NCI-H2171 (cell line): ENCODE results near the gene PAH.
"Not testable (repeated sequence)": the region's sequence is repeated elsewhere in the genome, so short reads cannot be mapped to it uniquely, and the experiment has no call there.

Experiments used
- DNase-seq: peaks from one replicate; lab custom pipeline; 2025; lab: John Stamatoyannopoulos, UW

The PAH gene

DNA sequence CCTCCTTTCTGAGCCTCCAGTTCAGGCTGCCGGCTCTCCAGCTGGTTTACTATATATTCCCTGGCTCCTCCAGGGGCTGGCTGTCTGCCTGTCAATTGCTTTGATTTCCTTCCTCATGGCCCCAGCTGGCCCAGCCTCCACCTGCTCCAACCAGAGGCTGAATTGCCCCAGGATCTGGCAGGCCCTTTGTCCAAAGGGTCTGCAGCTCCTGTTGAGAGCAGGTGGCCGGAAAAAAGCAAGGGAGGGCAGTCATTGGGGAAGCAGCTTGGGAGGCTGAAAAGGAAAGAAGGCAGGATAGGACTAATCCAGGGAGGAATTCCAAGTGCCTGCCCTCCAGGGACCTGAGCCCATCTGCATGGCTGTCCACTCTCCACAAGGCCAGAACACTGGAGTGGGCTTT lies 25.3 kb downstream of the PAH start:
- no peak for DNase-seq

DNA sequence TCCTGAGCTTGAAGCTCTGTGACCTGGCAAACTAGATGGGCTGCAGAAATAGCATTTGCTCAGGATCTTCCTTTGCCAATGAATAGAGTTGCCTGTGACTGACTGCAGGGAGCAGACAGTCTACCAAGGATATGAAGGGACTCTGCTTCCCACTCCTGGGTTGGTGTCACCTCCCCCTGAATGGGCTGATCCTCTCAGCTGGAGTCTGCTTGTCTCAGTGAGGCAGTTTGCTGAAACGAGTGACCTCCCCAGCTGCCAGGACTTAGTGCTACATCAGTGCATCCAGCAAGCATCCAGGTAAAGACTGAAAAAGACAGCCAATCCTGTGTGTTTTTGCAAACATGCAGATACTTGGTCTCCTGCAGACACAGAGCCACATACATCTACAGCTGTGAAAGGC lies 28.5 kb downstream of the PAH start:
- DNase-seq, result peak; percentile 35

DNA sequence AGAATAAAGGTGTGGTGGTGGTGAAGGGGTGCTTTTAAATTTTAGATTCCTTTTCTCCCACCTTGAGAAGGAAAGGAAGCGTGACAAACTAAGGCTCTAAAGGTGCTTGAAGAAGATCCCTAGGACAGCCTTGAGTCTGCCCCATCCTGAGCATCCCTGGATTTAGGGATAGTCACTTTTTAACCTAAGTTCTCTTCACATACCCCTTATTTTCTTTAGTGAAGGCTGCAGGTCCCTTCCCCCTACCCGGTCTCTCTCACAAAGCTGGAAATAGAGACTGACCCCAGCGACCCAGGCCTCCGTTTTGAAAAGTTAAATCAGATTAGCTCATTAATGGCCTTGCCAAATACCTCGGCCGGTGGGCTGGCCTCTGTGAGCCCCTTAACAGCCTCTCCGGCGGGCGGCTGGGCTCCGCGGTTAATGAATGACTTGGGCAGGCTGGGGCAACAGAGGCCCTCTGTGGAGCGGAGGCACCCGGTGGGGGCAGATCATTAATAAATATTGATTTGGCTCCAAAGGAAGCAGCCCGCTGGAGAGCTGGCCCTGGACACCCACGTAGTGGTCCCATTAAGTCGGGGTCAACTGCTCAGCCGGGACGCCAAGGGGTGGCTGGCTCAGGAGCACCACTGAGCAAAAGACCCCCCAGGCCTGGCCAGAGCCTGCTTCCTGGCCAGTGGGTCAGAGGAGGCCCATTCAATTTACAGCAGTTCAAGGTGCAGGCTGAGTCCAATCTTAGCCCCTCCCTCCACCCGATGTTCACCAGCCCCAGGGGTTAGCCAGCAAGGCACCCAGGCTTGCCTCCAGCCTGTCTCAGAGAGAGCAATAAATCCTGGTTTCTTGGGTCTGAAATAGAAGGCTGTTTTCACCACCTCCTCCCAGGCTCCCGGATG lies 31.8 kb downstream of the PAH start:
- no peak for DNase-seq

DNA sequence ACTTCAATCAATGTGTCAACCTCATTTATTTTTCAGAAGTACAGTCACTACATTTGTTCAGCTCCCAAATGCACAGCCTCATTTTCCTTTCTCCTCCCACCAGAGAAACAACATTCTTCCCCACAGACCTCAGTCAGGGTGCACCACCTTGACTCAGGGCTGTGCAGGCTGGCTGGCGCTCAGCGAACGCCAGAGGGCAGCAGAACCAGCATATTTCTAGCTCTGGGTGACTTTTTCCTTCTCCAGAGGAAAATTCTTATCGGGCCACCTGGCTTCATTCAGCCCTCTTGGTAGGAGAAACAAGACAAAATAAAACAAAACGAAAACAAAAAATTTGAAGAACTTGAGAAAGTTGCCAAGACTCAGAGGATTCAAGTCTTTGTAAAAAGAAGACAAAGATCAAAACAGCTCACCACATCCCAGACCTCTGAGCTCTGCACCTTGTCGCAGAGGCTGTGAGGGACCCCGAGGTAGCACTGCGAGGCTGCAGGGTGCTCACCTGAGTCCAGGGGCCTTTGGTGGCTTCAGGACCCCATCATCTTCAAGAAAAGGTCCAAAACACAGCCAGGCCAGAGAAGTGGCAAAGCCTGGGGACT lies 33.7 kb downstream of the PAH start:
- DNase-seq, result peak; percentile 49

DNA sequence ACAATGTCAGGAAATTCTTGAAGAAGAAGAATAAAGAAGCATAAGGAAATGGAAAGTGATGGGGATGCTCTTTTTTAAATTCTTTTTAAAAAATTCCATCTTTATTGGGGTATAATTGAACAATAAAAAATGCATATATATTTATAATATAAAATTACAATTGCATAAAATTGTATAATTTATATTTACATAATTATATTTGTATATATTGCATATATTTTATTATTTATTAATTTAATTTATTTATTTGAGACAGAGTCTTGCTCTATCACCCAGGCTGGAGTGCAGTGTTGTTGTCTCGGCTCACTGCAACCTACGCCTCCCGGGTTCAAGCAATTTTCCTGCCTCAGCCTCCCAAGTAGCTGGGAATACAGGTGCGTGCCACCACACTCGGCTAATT lies 36.3 kb downstream of the PAH start:
- DNase-seq, result no peak

DNA sequence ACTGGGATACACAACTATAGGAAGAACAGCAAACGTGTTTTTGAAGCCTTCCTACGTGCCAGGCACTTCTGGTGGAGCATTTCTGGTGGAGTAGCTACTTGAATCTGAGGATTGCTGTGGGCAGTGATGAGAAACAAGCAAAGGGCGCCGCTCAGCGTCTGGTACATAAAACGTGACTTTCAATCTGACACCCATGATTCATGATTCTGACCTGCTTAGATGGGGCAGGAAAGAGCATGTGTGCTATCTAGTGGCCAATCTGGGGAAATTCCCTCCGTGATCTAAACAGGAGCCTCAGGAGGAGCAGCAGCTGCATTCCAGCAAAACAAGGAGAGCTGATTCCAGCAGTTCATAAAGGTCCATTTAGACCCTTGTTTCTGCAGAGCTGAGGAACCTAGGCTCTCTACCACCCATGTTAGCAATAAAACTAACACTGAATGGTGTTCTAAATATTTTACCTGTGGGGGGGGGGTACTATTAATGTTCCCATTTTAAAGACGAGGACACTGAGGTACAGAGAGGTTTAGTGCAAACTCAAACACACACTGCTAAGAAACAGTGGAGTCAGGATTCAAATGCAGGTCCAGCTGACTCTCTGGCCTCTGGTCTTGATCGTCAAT lies 37.8 kb downstream of the PAH start:
- DNase-seq, result peak; percentile 83

DNA sequence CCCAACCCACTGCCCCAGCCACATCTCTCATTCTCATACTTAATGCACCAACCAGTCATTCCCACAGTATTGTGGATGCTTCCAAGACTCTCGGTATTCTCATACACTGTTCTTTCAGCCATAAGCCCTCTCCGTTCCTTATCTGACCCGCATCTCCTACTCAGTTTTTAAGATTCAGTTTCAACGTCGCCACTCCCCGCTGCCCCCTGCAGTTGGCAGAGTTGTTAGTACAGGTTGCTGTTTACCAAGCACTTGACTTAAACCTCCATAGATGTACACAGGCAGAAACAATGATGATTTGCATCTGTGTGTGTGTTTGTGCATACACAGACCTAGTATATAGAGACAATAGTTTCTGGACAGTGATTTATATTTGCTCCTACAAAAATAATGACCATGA lies 40.2 kb downstream of the PAH start:
- no peak for DNase-seq

DNA sequence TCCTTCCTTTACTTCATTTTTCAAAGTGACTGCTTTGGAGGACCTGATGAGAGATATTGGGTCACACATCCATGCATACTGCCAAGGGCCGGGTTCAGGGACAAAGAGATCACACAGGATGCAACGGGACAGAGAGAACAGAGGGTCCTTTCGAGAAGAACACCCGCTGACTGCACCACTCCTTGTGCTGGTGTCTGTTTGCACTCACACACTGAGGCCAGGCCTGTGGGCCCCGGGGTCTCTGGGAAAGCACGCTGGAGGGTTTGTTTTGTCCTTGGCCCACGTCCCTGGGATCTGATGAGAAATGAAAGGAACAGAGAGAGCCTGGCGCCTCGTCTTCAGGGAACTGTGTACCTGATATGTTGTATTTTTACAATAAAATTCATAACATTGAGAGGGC lies 42.2 kb downstream of the PAH start:
- DNase-seq, result no peak

DNA sequence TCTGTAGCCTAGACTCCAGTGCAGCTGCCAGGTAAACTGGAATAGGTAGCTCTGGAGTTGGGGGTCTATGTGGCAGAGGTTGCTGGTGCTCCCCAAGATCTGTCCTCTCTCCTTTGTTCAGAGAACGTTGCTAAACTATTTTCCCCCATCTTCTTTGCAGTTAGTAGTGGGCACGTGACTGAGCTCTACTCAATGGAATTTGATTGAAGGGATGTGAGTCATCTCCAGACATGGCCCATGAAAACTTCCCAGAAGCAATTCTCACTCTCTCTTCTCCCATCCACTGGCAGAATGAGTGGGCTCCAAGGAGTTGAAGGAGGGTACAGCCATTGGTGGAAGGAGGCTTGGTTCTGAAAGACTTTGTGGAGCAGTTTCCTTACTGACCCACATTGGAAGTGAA lies 44.0 kb downstream of the PAH start:
- DNase-seq, result no peak

DNA sequence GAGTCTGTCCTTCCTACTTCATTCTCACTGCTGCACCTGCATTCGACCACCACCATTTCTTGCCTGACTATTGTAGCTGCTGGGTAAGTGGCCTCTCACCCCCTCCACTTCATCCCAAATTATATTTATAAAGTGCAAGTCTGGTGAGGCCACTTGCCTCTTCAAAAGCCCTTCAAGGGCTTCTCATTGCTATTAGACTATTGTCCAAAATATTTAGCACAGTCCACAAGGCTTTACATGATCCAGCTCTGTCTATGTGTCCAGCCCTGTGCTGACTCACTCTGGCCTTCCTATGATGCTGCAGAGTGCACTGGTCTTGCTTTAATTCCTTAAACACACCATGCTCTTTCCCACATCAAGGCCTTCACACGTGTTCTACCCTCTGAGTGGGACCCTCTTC lies 46.0 kb downstream of the PAH start:
- DNase-seq, result no peak

DNA sequence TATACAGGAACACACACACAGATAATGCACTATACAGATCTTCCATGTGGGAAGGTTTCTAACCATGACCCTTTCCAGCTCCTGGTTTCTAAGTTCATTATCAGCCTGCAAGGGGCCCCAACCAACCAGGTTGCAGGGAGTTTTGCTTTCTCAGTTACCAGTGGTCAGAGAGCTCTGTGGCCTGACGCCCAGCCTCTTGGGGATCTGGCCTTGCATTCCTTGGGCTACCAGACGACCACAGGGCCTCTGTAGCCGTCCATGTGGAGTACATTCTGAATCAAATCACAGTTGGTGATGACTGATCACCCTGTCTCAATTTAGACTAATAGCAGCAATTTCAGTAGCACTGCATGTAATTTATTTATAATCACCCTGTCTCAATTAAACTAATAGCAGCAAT lies 47.5 kb downstream of the PAH start:
- DNase-seq, result no peak

DNA sequence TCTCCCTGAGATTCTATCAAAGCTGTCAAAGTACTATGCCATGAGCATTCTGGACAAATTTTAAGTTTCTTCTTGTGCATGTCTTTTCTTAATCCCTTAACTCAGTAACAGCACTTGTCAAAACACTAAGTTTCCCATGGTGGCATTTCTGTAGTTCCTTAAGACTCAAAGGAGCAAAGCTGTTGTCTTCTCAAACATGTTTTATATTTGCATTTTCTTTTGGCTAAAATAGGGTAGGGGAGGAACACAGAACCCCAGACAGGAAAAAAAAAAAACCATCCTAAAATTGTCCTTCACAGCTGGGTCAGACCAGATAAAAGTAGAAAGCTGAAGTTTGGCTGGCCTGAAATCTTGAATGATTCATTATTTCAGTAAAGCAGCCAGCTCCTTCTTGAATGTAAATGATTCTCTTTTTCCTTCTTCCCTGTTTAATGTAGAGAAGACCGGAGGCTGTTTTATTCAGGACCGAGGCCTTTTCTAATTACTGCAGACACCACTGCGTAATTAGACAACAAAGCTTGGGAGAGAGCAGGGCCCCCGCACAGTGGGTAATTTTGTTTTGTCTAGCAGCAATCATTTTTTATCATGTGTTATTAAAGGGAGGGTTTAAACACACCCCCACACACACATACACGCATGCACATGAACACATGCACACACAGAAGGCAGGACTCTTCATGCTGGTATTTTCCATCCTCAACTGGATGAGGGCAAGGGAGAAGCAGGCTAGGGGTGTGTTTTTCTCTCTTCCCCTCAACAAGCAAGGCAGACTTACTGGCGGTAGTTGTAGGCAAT lies 51.0 kb downstream of the PAH start:
- no peak for DNase-seq

DNA sequence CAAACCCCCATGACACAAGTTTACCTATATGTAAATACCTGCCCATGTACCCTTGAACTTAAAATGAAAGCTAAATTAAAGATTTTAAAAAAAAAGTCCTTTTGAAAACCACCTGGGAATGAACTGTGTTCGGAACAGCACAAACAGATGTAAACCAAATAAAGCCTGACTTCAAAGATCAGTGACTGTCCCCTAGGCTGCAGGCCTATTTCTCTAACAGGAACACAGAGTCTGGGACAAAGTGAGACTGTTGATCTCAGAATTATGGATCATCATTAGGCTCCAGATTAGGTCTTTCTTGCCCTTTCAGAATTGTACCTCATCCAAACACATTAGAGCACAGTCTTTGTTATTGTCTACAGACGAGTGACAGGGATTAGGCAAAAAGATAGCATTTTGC lies 54.6 kb downstream of the PAH start:
- DNase-seq, result no peak

DNA sequence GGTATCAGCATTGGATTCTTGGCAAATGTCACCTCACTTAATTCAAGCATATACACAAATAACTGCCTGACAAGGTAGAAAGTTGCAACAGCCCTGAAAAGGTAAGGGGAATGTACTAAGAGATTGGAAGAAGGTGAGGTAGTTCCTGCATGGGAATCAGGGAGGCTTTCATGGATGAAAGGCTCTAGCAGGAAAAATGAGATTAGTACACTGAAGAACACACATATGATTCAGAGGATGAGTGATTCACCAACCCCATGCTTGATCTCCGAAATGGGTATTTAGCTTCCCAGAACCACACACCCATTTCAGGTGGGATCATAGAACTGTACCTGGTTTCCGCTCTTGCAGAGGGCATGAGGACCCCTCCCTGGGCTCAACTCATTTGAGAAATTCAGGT lies 65.8 kb downstream of the PAH start:
- DNase-seq, result no peak

DNA sequence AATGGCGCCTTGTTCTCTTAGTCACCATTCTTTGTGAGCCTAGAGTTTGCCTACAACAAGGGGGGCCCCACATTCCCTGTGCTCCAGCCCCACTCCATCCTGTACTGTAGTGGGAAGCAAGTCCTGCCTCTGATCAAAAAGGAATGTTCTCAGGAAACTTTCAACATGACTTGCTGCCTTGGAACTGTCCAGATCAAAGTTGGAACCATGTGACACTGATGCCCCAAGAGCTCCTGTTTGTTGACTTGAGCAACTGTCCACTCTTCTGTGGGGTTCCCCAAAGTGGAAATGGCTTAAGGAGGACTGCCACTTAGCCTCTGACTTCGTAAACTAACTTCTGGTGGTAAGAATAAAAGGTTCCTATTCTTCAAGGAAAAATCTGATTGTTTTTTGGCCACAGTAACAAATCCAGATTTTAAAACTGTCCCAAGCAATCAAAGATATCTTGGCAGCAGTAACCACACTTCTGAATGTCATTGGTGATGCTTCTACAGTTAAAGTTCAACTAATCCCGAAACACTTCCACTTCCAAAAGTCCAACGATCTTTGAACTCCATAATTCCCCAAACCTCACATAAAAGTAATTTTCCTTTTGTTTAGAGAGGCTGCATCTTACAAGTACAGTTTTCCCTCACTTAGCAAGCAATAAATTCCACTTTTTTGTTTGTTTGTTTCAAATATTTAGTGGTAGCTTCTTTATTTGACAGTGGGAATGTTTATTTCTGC lies 67.2 kb downstream of the PAH start:
- no peak for DNase-seq

DNA sequence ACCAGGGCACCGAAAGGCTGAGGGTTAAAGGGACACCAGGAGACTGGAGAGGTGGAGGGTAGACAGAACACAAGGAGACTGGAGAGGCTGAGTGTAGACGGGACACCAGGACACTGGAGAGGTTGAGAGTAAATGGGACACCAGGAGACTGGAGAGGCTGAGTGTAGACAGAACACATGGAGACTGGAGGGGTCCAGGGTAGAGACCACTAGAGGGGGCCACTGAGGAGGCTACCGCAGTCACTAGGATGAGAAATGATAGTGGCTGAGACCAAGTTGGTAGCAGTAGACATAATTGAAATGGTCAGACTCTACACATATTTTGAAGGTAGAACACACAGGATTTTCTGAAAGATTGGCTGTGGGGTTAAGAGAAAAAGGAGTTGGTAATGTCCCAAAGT lies 68.2 kb downstream of the PAH start:
- DNase-seq, result no peak

DNA sequence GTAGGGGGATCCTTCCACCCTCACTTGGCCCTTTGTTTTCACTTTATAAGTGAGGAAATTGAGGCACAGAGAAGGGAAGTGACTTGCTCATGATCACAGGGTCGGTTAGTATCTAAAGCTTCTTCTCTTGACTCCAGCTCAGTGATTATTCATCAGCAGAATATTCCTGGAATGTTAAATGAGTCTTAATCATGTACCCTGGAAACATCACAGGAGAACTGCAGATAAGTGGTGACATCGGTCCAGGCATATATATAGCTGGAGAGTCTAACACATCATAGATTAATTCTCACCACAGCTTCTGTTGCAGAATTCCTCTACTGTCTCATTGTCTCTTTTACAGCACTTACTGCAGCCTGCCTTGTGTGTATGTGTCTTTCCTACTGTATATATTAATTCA lies 69.9 kb downstream of the PAH start:
- DNase-seq, result no peak

DNA sequence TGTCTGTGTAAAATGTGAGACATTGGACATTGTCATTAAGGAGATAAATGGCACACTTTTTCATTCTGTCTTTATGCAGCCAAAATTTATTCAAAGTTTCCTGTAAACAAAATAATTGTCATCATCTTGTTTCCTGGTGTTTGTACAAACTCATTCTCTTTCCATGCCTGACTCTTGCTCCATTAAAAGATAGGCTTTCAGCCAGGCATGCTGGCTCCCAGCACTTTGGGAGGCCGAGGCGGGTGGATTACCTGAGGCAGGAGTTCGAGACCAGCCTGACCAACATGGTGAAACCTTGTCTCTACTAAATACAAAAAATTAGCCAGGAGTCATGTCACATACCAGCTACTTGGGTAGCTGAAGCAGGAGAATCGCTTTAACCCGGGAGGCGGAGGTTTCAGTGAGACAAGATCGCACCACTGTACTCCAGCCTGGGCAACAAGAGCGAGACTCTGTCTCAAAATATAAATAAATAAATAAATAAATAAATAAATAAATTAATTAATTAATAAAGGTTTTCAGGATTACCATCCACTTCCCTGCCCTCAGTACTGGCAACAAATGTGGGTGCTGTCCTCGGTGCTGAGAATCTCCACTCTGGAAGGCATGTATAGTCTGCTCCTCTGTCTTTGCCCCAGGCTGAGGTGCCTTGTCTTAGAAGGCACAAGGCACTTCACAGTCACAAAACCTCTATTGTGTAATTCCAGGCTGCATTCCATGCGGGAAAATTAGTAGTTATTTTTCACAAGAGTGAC lies 83.2 kb downstream of the PAH start:
- DNase-seq, result no peak

DNA sequence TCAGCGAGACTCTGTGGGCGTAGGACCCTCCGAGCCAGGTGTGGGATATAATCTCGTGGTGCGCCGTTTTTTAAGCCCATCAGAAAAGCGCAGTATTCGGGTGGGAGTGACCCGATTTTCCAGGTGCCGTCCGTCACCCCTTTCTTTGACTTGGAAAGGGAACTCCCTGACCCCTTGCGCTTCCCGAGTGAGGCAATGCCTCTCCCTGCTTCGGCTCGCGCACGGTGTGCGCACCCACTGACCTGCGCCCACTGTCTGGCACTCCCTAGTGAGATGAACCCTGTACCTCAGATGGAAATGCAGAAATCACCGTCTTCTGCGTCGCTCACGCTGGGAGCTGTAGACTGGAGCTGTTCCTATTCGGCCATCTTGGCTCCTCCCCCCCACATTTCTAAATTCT lies 84.2 kb downstream of the PAH start:
- not testable (repeated sequence) for DNase-seq

DNA sequence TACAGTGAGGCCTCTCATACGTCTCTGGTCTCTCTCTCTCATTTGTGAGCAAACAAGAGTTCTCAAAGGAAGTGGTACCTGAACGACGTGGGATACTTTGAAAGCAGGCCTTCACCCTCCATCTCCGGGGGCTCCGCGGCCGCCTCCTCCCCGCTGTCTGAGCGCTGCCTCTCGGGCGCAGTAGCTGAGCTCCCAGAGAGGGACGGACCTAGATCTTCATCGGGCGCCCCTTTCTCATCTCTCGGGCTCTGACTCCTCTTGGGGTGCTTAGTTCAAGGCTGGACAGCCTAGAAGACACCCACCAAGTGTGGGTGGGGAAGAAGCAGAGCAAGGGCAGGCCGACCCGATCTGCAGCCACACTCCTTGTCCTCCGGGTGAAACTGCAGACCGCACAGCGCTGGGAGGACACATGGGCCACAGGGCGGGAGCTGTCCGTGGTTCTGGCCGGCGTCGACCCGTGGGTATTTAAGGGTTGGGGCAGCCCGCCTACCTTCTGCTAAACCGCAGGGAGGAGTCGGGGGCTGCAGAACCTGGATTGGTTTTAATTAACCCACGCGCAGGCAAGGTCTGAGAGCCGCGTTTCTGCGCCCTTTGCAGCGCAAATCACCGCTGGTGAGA lies 92.7 kb downstream of the PAH start:
- DNase-seq, result no peak

DNA sequence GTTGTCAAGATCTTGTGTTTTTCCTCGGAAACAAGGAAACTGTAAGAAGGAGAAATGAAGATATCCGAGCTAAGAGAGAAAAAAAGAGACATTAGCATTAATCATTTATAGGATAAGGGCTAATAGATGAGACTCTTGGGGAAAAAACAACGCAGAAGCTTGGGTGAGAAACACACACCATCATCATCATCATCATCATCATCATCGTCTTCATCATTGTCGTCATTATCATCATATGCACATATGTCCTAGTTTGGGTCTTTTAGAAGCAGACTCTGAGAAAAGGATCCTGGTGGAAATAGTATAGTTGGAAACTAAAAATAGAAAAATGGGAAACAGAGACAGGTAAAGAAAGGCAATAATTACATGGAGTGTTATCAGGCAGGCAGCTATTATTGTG lies 95.9 kb downstream of the PAH start:
- DNase-seq, result no peak
